Measurements from ENCODE around the gene BTBD9.

DNA sequence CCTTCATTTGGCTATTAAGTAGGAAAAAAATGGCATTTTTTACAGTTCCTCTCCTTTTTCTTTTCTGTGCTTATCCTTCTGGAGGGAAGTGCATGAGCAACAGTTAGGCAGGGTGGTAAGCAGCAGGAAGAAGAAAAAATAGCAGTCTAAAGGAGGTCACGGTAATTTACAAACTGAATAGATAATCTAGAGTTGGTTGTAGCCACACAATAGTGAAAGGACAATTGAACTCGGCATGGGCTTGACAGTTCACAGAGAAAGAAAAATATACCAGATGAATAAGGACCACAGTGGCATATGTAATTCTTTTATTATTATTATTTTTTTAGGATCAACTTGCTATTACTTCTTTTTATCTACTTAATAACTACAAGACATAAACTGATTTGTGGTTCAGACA lies 358.6 kb downstream of the BTBD9 start:
- TF ChIP-seq, protein P1, sequence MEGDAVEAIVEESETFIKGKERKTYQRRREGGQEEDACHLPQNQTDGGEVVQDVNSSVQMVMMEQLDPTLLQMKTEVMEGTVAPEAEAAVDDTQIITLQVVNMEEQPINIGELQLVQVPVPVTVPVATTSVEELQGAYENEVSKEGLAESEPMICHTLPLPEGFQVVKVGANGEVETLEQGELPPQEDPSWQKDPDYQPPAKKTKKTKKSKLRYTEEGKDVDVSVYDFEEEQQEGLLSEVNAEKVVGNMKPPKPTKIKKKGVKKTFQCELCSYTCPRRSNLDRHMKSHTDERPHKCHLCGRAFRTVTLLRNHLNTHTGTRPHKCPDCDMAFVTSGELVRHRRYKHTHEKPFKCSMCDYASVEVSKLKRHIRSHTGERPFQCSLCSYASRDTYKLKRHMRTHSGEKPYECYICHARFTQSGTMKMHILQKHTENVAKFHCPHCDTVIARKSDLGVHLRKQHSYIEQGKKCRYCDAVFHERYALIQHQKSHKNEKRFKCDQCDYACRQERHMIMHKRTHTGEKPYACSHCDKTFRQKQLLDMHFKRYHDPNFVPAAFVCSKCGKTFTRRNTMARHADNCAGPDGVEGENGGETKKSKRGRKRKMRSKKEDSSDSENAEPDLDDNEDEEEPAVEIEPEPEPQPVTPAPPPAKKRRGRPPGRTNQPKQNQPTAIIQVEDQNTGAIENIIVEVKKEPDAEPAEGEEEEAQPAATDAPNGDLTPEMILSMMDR (IDR thresholded peaks at IDR 0.05) = no peak
- TF ChIP-seq POLR2A (IDR thresholded peaks at IDR 0.05) = no peak
- TF ChIP-seq EP300 (IDR thresholded peaks at IDR 0.05; ENCODE audit: low read depth) = no peak

All from transverse colon (tissue), 3 donors.